ENCODE measurements around the gene LHFPL2. TPM values are rescaled to one million over a fixed set of nuclear protein-coding genes. Genes with fewer than 3 reads are reported as not detected.
A peak's percentile ranks its signal among the peaks of the same experiment; 100 is the strongest.

The LHFPL2 gene
- polyA plus RNA-seq, 3 donors = 3.7 to 11.6 (median 7.3) TPM

DNA sequence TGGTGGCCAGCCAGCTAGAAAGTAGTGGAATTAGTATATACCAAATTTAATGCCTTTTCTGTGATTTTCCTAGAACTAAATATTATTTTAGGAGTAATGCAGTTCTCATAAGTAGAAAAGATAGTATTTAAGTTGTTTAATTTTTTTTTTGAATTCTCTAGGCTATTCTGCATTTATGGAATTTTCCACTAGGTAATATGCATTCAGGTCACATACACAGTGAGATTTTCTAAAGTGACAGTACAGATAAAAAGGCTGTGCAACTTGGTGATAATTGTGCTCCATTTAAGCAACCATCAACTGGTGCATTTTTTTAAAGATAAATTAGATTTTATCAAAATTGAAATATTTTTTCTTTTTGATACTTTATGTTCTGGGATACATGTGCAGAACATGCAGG, 176.7 kb downstream of the LHFPL2 start:
- H3K27me3 ChIP-seq (ENCODE audit: control insufficient read depth in 2 of 2, insufficient read depth in 2 of 2, low read length in 2 of 2) = no peaks in the 10 kb centered on the region
- TF ChIP-seq, protein P1, sequence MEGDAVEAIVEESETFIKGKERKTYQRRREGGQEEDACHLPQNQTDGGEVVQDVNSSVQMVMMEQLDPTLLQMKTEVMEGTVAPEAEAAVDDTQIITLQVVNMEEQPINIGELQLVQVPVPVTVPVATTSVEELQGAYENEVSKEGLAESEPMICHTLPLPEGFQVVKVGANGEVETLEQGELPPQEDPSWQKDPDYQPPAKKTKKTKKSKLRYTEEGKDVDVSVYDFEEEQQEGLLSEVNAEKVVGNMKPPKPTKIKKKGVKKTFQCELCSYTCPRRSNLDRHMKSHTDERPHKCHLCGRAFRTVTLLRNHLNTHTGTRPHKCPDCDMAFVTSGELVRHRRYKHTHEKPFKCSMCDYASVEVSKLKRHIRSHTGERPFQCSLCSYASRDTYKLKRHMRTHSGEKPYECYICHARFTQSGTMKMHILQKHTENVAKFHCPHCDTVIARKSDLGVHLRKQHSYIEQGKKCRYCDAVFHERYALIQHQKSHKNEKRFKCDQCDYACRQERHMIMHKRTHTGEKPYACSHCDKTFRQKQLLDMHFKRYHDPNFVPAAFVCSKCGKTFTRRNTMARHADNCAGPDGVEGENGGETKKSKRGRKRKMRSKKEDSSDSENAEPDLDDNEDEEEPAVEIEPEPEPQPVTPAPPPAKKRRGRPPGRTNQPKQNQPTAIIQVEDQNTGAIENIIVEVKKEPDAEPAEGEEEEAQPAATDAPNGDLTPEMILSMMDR (IDR thresholded peaks at IDR 0.05) = no peak
- H3K4me1 ChIP-seq (ENCODE audit: control insufficient read depth in 1 of 2, insufficient read depth in 2 of 2, low read length in 2 of 2) = no peaks in the 10 kb centered on the region
- H3K4me3 ChIP-seq (replicated peaks in 1 of 3; ENCODE audit: low read depth in 2 of 3, low read length in 3 of 3) = no peak overlapping the region
- intact Hi-C loops (cut with micrococcal nuclease) = loop anchor here in 1 of 2 donors (5.0 kb wide), 1 partner anchor 175 kb away; the partner anchor contains the start of gene LHFPL2
- no peaks in the 10 kb centered on the region for H3K9me3 Mint-ChIP-seq
- no peak overlapping the region for H3K4me2 ChIP-seq (replicated peaks; ENCODE audit: extremely low read depth, low read length, poor library complexity, severe bottlenecking)
- H3K36me3 ChIP-seq (replicated peaks in 1 of 2; ENCODE audit: control insufficient read depth in 1 of 2, insufficient read depth in 2 of 2, low read length in 2 of 2) = peaks cover 4 to 10% of the 10 kb centered on the region in 2 donors
- peaks cover 9% of the 10 kb centered on the region for H3K4me1 Mint-ChIP-seq
- H3K9me3 ChIP-seq (replicated peaks in 1 of 2; ENCODE audit: control insufficient read depth in 1 of 2, insufficient read depth in 1 of 2, low read length in 2 of 2) = no peaks in the 10 kb centered on the region
- H3K4me3 Mint-ChIP-seq = no peak overlapping the region
- H3K27me3 Mint-ChIP-seq (ENCODE audit: low read depth in 3 of 3) = no peaks in the 10 kb centered on the region
- no peak overlapping the region for H3K27ac Mint-ChIP-seq
- no peaks in the 10 kb centered on the region for H4K20me1 ChIP-seq (ENCODE audit: insufficient read depth, low read length)
- no peak overlapping the region for H3K27ac ChIP-seq (ENCODE audit: low read depth in 1 of 2, low read length in 2 of 2)
- no peak overlapping the region for H2AFZ ChIP-seq (ENCODE audit: insufficient read depth, low read depth, low read length, poor library complexity, severe bottlenecking)
- H3K9ac ChIP-seq (ENCODE audit: insufficient read depth, low read length, poor library complexity, severe bottlenecking) = no peak overlapping the region
- DNase-seq = no peak
- H3K36me3 Mint-ChIP-seq = peaks cover 8 to 13% of the 10 kb centered on the region in 2 donors
- no peaks in the 10 kb centered on the region for H3K79me2 ChIP-seq (ENCODE audit: insufficient read depth, low read length)

DNA sequence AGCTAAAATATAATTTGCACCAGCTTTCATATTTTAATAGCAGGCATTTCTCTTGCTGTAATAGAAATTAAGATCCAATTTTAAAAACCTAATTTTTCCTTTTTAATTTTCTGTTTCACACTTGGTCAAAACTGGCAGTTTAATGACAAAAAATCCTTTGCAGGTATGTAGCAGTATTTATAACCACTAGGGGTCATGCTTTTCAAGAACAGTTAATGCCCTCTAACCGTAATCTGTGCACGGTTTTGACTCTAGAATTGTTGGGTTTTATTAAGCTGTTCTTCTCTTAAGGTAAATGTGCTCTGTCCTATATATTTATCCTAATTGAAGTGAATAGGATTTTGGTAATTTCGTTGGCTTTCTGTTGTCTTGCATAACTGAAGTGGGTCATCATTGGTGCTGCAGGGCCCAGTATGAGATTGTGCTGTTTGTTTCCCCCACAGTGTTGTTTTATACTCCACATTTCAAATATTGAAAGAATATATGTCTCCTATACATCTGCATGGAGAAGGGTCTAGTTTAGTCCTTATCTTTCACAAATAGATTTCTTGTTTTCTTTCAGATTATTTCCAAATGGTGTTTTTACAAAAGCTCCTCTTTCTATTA, 180.7 kb downstream of the LHFPL2 start:
- no peak overlapping the region for H3K9ac ChIP-seq (ENCODE audit: insufficient read depth, low read length, poor library complexity, severe bottlenecking)
- H3K4me2 ChIP-seq (replicated peaks; ENCODE audit: extremely low read depth, low read length, poor library complexity, severe bottlenecking) = no peak overlapping the region
- H3K4me1 ChIP-seq (ENCODE audit: control insufficient read depth in 1 of 2, insufficient read depth in 2 of 2, low read length in 2 of 2) = no peaks in the 10 kb centered on the region
- Mint-ChIP-seq H3K36me3 (peaks cover 21% of the 10 kb centered on the region in 2 donors), H3K9me3 (no peaks in the 10 kb centered on the region), H3K4me3 (no peak overlapping the region), H3K27me3 (ENCODE audit: low read depth in 3 of 3) (no peaks in the 10 kb centered on the region), H3K27ac (no peak overlapping the region), H3K4me1 (peaks cover 7% of the 10 kb centered on the region)
- intact Hi-C loops (cut with micrococcal nuclease) = no loop called here
- H3K79me2 ChIP-seq (ENCODE audit: insufficient read depth, low read length) = no peaks in the 10 kb centered on the region
- no peaks in the 10 kb centered on the region for H3K27me3 ChIP-seq (ENCODE audit: control insufficient read depth in 2 of 2, insufficient read depth in 2 of 2, low read length in 2 of 2)
- TF ChIP-seq, protein P1 (IDR thresholded peaks at IDR 0.05) = peak; percentile 84
- no peaks in the 10 kb centered on the region for H3K9me3 ChIP-seq (replicated peaks in 1 of 2; ENCODE audit: control insufficient read depth in 1 of 2, insufficient read depth in 1 of 2, low read length in 2 of 2)
- WGBS (ENCODE audit: insufficient coverage) = no CpG with 5 or more reads among the region's 3 CpGs
- H3K4me3 ChIP-seq (replicated peaks in 1 of 3; ENCODE audit: low read depth in 2 of 3, low read length in 3 of 3) = no peak overlapping the region
- peak; percentile 19 to 57 (median 47) for DNase-seq
- H3K27ac ChIP-seq (ENCODE audit: low read depth in 1 of 2, low read length in 2 of 2) = no peak overlapping the region
- peaks cover 0 to 16% of the 10 kb centered on the region in 2 donors for H3K36me3 ChIP-seq (replicated peaks in 1 of 2; ENCODE audit: control insufficient read depth in 1 of 2, insufficient read depth in 2 of 2, low read length in 2 of 2)
- no peak overlapping the region for H2AFZ ChIP-seq (ENCODE audit: insufficient read depth, low read depth, low read length, poor library complexity, severe bottlenecking)
- H4K20me1 ChIP-seq (ENCODE audit: insufficient read depth, low read length) = no peaks in the 10 kb centered on the region

Measured in CD14-positive monocyte (primary cell).